Fibroblast of the aortic adventitia (primary cell): Measurements from ENCODE around the gene ZNF609. TPM values are rescaled to one million over a fixed set of nuclear protein-coding genes. Genes with fewer than 3 reads are reported as not detected.

Experiments used
- DNase-seq: peaks from one replicate; pipeline ENCODE4 v3.0.0-alpha.2; 2010; ENCODE audit warnings: low read depth
- H3K4me3 ChIP-seq: 2 replicates; pipeline ENCODE4 v1.5.1; 2011; ENCODE audit warnings: low read depth, mild to moderate bottlenecking, control low read depth, low read length, moderate library complexity
- CTCF ChIP-seq: IDR thresholded peaks from 2 replicates; pipeline ENCODE4 v1.5.1; 2011; ENCODE audit warnings: mild to moderate bottlenecking, low read length, control low read depth, inconsistent platforms; ENCODE audit not compliant: insufficient read depth
- total RNA-seq: library from RNA; depleted of rRNA; stranded (reverse); fragments of >200 nt; gene quantifications from 2 replicates; pipeline ENCODE4 v1.2.3, GENCODE V29; 2012; ENCODE audit warnings: low replicate concordance

Gene ZNF609
- total RNA-seq, 1 donor: 19.3 TPM

- TF ChIP-seq CTCF: no peak
- no peak overlapping the region for H3K4me3 ChIP-seq
- no peak for DNase-seq
These were observed 100.1 kb downstream of the ZNF609 start for GRCh38 chr15:64560501-64560900.

GRCh38 chr15:64560998-64561397, 100.6 kb downstream of the ZNF609 start:
- no peak overlapping the region for H3K4me3 ChIP-seq
- no peak for TF ChIP-seq CTCF
- no peak for DNase-seq

GRCh38 chr15:64562003-64562640, 101.7 kb downstream of the ZNF609 start:
- no peak for TF ChIP-seq CTCF
- no peak overlapping the region for H3K4me3 ChIP-seq
- no peak for DNase-seq

GRCh38 chr15:64566102-64566501, 105.7 kb downstream of the ZNF609 start:
- TF ChIP-seq CTCF: no peak
- no peak for DNase-seq

GRCh38 chr15:64566629-64567427, 106.5 kb downstream of the ZNF609 start:
- H3K4me3 ChIP-seq: no peak overlapping the region
- TF ChIP-seq CTCF: no peak
- DNase-seq: no peak

More at GRCh38 chr15:64566102-64566501, 105.7 kb downstream of the ZNF609 start:
- no peak overlapping the region for H3K4me3 ChIP-seq

GRCh38 chr15:64568765-64569164, 108.4 kb downstream of the ZNF609 start:
- DNase-seq: no peak
- no peak for TF ChIP-seq CTCF
- no peak overlapping the region for H3K4me3 ChIP-seq
